DND-41 (cell line): ENCODE data around the gene PARD6G.

Experiments
- CTCF ChIP-seq: IDR thresholded peaks from 2 replicates; pipeline ENCODE4 v1.5.1; 2012; ENCODE audit warnings: borderline replicate concordance, low read length, moderate library complexity, mild to moderate bottlenecking; ENCODE audit not compliant: poor library complexity, severe bottlenecking; ENCODE audit errors: extremely low read depth
- EZH2 ChIP-seq: IDR thresholded peaks from 3 replicates; pipeline ENCODE4 v1.6.1; 2012; ENCODE audit warnings: borderline replicate concordance, low read depth, mild to moderate bottlenecking, moderate library complexity, low read length, inconsistent platforms; ENCODE audit not compliant: severe bottlenecking

- TF ChIP-seq CTCF (no peak), EZH2 (no peak)
Observed at GRCh38 chr18:80192653-80193385, 54.5 kb downstream of the PARD6G start.
